ENCODE measurements around the gene ADGRG2.

ADGRG2 gene

GRCh38 chrX:19057856-19058255, 64.4 kb downstream of the ADGRG2 start:
- Histone ChIP-seq H4K91ac (ENCODE audit: low read length) (no peak overlapping the region), H3K18ac (ENCODE audit: low read depth in 1 of 2, low read length in 2 of 2) (no peak overlapping the region), H3K23ac (ENCODE audit: low read length in 2 of 2) (no peak overlapping the region), H3K4me2 (ENCODE audit: low read length, poor library complexity, severe bottlenecking) (no peak overlapping the region), H2AFZ (ENCODE audit: low read depth, low read length) (no peak overlapping the region), H2BK12ac (ENCODE audit: low read length in 2 of 2) (no peak overlapping the region), H3K79me1 (replicated peaks; ENCODE audit: low read length, poor library complexity, severe bottlenecking) (no peaks in the 10 kb centered on the region), H2BK5ac (ENCODE audit: low read depth, low read length, poor library complexity, severe bottlenecking) (no peak overlapping the region), H2BK120ac (ENCODE audit: low read depth, low read length) (no peak overlapping the region), H3K4ac (ENCODE audit: low read depth in 1 of 2, low read length in 2 of 2) (no peak overlapping the region), H3K9me3 (ENCODE audit: control insufficient read depth, low read length) (no peaks in the 10 kb centered on the region), H3K14ac (ENCODE audit: low read length in 2 of 2) (no peak overlapping the region), H2BK15ac (ENCODE audit: low read depth, poor library complexity, severe bottlenecking) (no peak overlapping the region), H2AK5ac (ENCODE audit: low read length, severe bottlenecking) (no peak overlapping the region), H3K4me1 (ENCODE audit: control insufficient read depth, insufficient read depth, low read depth, low read length) (no peaks in the 10 kb centered on the region), H3K4me3 (ENCODE audit: insufficient read depth in 1 of 2, low read depth in 1 of 2, low read length in 2 of 2) (no peak overlapping the region), H3K9ac (ENCODE audit: low read length) (no peak overlapping the region), H4K8ac (ENCODE audit: low read length) (no peak overlapping the region), H3K27ac (ENCODE audit: low read length, poor library complexity, severe bottlenecking) (no peak overlapping the region), H3K27me3 (ENCODE audit: control insufficient read depth in 1 of 2, insufficient read depth in 1 of 2, low read length in 2 of 2) (no peaks in the 10 kb centered on the region), H3K36me3 (ENCODE audit: control insufficient read depth in 1 of 2, insufficient read depth in 2 of 2, low read depth in 1 of 2, low read length in 2 of 2) (no peaks in the 10 kb centered on the region)
- no peak for DNase-seq
- WGBS: 14% methylated on average over 1 of the region's 2 CpGs

GRCh38 chrX:19049110-19049509, 73.2 kb downstream of the ADGRG2 start:
- Histone ChIP-seq H3K14ac (ENCODE audit: low read length in 2 of 2) (no peak overlapping the region), H3K4ac (ENCODE audit: low read depth in 1 of 2, low read length in 2 of 2) (no peak overlapping the region), H3K27me3 (ENCODE audit: control insufficient read depth in 1 of 2, insufficient read depth in 1 of 2, low read length in 2 of 2) (no peaks in the 10 kb centered on the region), H3K27ac (ENCODE audit: low read length, poor library complexity, severe bottlenecking) (no peak overlapping the region), H2AFZ (ENCODE audit: low read depth, low read length) (no peak overlapping the region), H3K79me1 (replicated peaks; ENCODE audit: low read length, poor library complexity, severe bottlenecking) (no peaks in the 10 kb centered on the region), H3K9ac (ENCODE audit: low read length) (no peak overlapping the region), H3K9me3 (ENCODE audit: control insufficient read depth, low read length) (no peaks in the 10 kb centered on the region), H2BK15ac (ENCODE audit: low read depth, poor library complexity, severe bottlenecking) (no peak overlapping the region), H2BK120ac (ENCODE audit: low read depth, low read length) (no peak overlapping the region), H3K4me3 (ENCODE audit: insufficient read depth in 1 of 2, low read depth in 1 of 2, low read length in 2 of 2) (no peak overlapping the region), H2AK5ac (ENCODE audit: low read length, severe bottlenecking) (no peak overlapping the region), H3K23ac (ENCODE audit: low read length in 2 of 2) (no peak overlapping the region), H4K8ac (ENCODE audit: low read length) (no peak overlapping the region), H3K18ac (ENCODE audit: low read depth in 1 of 2, low read length in 2 of 2) (no peak overlapping the region), H3K4me2 (ENCODE audit: low read length, poor library complexity, severe bottlenecking) (no peak overlapping the region), H3K36me3 (ENCODE audit: control insufficient read depth in 1 of 2, insufficient read depth in 2 of 2, low read depth in 1 of 2, low read length in 2 of 2) (no peaks in the 10 kb centered on the region), H2BK5ac (ENCODE audit: low read depth, low read length, poor library complexity, severe bottlenecking) (no peak overlapping the region), H2BK12ac (ENCODE audit: low read length in 2 of 2) (no peak overlapping the region), H4K91ac (ENCODE audit: low read length) (no peak overlapping the region), H3K4me1 (ENCODE audit: control insufficient read depth, insufficient read depth, low read depth, low read length) (peaks cover 3% of the 10 kb centered on the region)
- 94% methylated on average over 4 of the region's 5 CpGs for WGBS
- no peak for DNase-seq

GRCh38 chrX:19046343-19047215, 75.7 kb downstream of the ADGRG2 start:
- no peak overlapping the region for H3K4me2 ChIP-seq (ENCODE audit: low read length, poor library complexity, severe bottlenecking)
- H3K27ac ChIP-seq (ENCODE audit: low read length, poor library complexity, severe bottlenecking): no peak overlapping the region
- no peak overlapping the region for H4K8ac ChIP-seq (ENCODE audit: low read length)
- no peaks in the 10 kb centered on the region for H3K27me3 ChIP-seq (ENCODE audit: control insufficient read depth in 1 of 2, insufficient read depth in 1 of 2, low read length in 2 of 2)
- WGBS: 48% methylated on average over 4 of the region's 8 CpGs
- H2BK12ac ChIP-seq (ENCODE audit: low read length in 2 of 2): no peak overlapping the region
- H3K18ac ChIP-seq (ENCODE audit: low read depth in 1 of 2, low read length in 2 of 2): no peak overlapping the region
- no peak overlapping the region for H2BK120ac ChIP-seq (ENCODE audit: low read depth, low read length)
- H2AK5ac ChIP-seq (ENCODE audit: low read length, severe bottlenecking): no peak overlapping the region
- no peaks in the 10 kb centered on the region for H3K79me1 ChIP-seq (replicated peaks; ENCODE audit: low read length, poor library complexity, severe bottlenecking)
- H2BK5ac ChIP-seq (ENCODE audit: low read depth, low read length, poor library complexity, severe bottlenecking): no peak overlapping the region
- H3K36me3 ChIP-seq (ENCODE audit: control insufficient read depth in 1 of 2, insufficient read depth in 2 of 2, low read depth in 1 of 2, low read length in 2 of 2): no peaks in the 10 kb centered on the region
- H3K4me1 ChIP-seq (ENCODE audit: control insufficient read depth, insufficient read depth, low read depth, low read length): peaks cover 3% of the 10 kb centered on the region
- no peak overlapping the region for H2BK15ac ChIP-seq (ENCODE audit: low read depth, poor library complexity, severe bottlenecking)
- no peak overlapping the region for H2AFZ ChIP-seq (ENCODE audit: low read depth, low read length)
- no peaks in the 10 kb centered on the region for H3K9me3 ChIP-seq (ENCODE audit: control insufficient read depth, low read length)
- no peak overlapping the region for H3K4ac ChIP-seq (ENCODE audit: low read depth in 1 of 2, low read length in 2 of 2)
- no peak overlapping the region for H3K4me3 ChIP-seq (ENCODE audit: insufficient read depth in 1 of 2, low read depth in 1 of 2, low read length in 2 of 2)
- H3K23ac ChIP-seq (ENCODE audit: low read length in 2 of 2): no peak overlapping the region
- H4K91ac ChIP-seq (ENCODE audit: low read length): no peak overlapping the region
- no peak overlapping the region for H3K9ac ChIP-seq (ENCODE audit: low read length)
- H3K14ac ChIP-seq (ENCODE audit: low read length in 2 of 2): no peak overlapping the region
- peak; percentile 12 for DNase-seq

GRCh38 chrX:19040373-19040772, 81.9 kb downstream of the ADGRG2 start:
- no peak overlapping the region for H3K4ac ChIP-seq (ENCODE audit: low read depth in 1 of 2, low read length in 2 of 2)
- H3K18ac ChIP-seq (ENCODE audit: low read depth in 1 of 2, low read length in 2 of 2): no peak overlapping the region
- no peak overlapping the region for H2BK120ac ChIP-seq (ENCODE audit: low read depth, low read length)
- no peak overlapping the region for H4K91ac ChIP-seq (ENCODE audit: low read length)
- H2AK5ac ChIP-seq (ENCODE audit: low read length, severe bottlenecking): no peak overlapping the region
- no peak overlapping the region for H4K8ac ChIP-seq (ENCODE audit: low read length)
- no peaks in the 10 kb centered on the region for H3K27me3 ChIP-seq (ENCODE audit: control insufficient read depth in 1 of 2, insufficient read depth in 1 of 2, low read length in 2 of 2)
- no peak overlapping the region for H2AFZ ChIP-seq (ENCODE audit: low read depth, low read length)
- H3K9ac ChIP-seq (ENCODE audit: low read length): no peak overlapping the region
- H3K27ac ChIP-seq (ENCODE audit: low read length, poor library complexity, severe bottlenecking): no peak overlapping the region
- no peaks in the 10 kb centered on the region for H3K36me3 ChIP-seq (ENCODE audit: control insufficient read depth in 1 of 2, insufficient read depth in 2 of 2, low read depth in 1 of 2, low read length in 2 of 2)
- no peak overlapping the region for H3K14ac ChIP-seq (ENCODE audit: low read length in 2 of 2)
- no peak overlapping the region for H2BK15ac ChIP-seq (ENCODE audit: low read depth, poor library complexity, severe bottlenecking)
- H3K23ac ChIP-seq (ENCODE audit: low read length in 2 of 2): no peak overlapping the region
- no peak overlapping the region for H2BK5ac ChIP-seq (ENCODE audit: low read depth, low read length, poor library complexity, severe bottlenecking)
- no CpG with 5 or more reads among the region's 3 CpGs for WGBS
- H3K9me3 ChIP-seq (ENCODE audit: control insufficient read depth, low read length): no peaks in the 10 kb centered on the region
- no peaks in the 10 kb centered on the region for H3K79me1 ChIP-seq (replicated peaks; ENCODE audit: low read length, poor library complexity, severe bottlenecking)
- peak; percentile 4 for DNase-seq
- H3K4me1 ChIP-seq (ENCODE audit: control insufficient read depth, insufficient read depth, low read depth, low read length): no peaks in the 10 kb centered on the region
- H2BK12ac ChIP-seq (ENCODE audit: low read length in 2 of 2): no peak overlapping the region
- no peak overlapping the region for H3K4me3 ChIP-seq (ENCODE audit: insufficient read depth in 1 of 2, low read depth in 1 of 2, low read length in 2 of 2)
- no peak overlapping the region for H3K4me2 ChIP-seq (ENCODE audit: low read length, poor library complexity, severe bottlenecking)

Measured in mesenchymal stem cell (in vitro differentiated cells and primary cell).